K562 (cell line): ENCODE measurements around the gene TMEM19. TPM values are rescaled to one million over a fixed set of nuclear protein-coding genes. Genes with fewer than 3 reads are reported as not detected.

ENCODE experiments used
- ATF7 ChIP-seq: fragments of 450-650 bp; IDR thresholded peaks from 2 replicates; pipeline ENCODE4 v1.7.1; 2014; ENCODE audit warnings: mild to moderate bottlenecking, moderate library complexity
- CBX5 ChIP-seq: IDR thresholded peaks from 2 replicates; pipeline ENCODE4 v1.6.1; 2014; ENCODE audit warnings: low read depth, borderline replicate concordance
- FOXM1 ChIP-seq, 2 experiments: fragments of 450-650 bp in 1 of 2; sonication (generic) in 1 of 2; formaldehyde crosslinking in 1 of 2; IDR thresholded peaks; 2 replicates each; pipeline versions ENCODE4 v1.6.1 to v1.9.0; 2017 to 2022; ENCODE audit warnings: low read depth in 2 of 2, mild to moderate bottlenecking in 2 of 2, missing genetic modification reagents in 1 of 2, moderate library complexity in 1 of 2
- HNRNPLL ChIP-seq: fragments of 200-400 bp; formaldehyde crosslinking; IDR thresholded peaks from 2 replicates; pipeline ENCODE4 v1.6.1; 2017; ENCODE audit warnings: low read length, low read depth, mild to moderate bottlenecking; ENCODE audit not compliant: poor library complexity, severe bottlenecking
- MTA3 ChIP-seq: fragments of 450-650 bp; formaldehyde crosslinking; IDR thresholded peaks from 2 replicates; pipeline ENCODE4 v1.6.1; 2017; ENCODE audit warnings: mild to moderate bottlenecking, borderline replicate concordance
- NONO ChIP-seq, 2 experiments: fragments of 200-400 bp in 1 of 2; fragments of 450-650 bp in 1 of 2; formaldehyde crosslinking in 1 of 2; IDR thresholded peaks; 2 replicates each; pipeline ENCODE4 v1.6.1; 2017; ENCODE audit warnings: low read depth in 2 of 2, mild to moderate bottlenecking in 2 of 2, moderate library complexity in 2 of 2, low read length in 1 of 2
- SIN3A ChIP-seq, 2 experiments: fragments of 150-350 bp in 1 of 2; IDR thresholded peaks; 2 replicates each; pipeline ENCODE4 v1.6.1; 2011 to 2016; ENCODE audit warnings: borderline replicate concordance in 2 of 2, low read depth in 2 of 2, low read length in 2 of 2, mild to moderate bottlenecking in 2 of 2, moderate library complexity in 2 of 2; ENCODE audit not compliant: control insufficient read depth in 1 of 2
- SRF ChIP-seq, 2 experiments: fragments of 250-450, 450-650 bp in 1 of 2; sonication (Bioruptor Pico) in 1 of 2; sonication (generic) in 1 of 2; formaldehyde crosslinking; IDR thresholded peaks; 2 replicates each; pipeline versions ENCODE4 v1.5.0 to v1.5.1; 2020 to 2022; ENCODE audit warnings: mild to moderate bottlenecking in 1 of 2, missing genetic modification reagents in 1 of 2
- TBL1XR1 ChIP-seq, 2 experiments: IDR thresholded peaks; 2 replicates each; pipeline ENCODE4 v1.6.1; 2012; ENCODE audit warnings: improper control_type of control experiment in 2 of 2, low read length in 2 of 2, mild to moderate bottlenecking in 1 of 2
- TCF3 ChIP-seq: sonication (generic); formaldehyde crosslinking; IDR thresholded peaks from 2 replicates; pipeline ENCODE4 v1.4.0; 2020; ENCODE audit warnings: mild to moderate bottlenecking, missing genetic modification reagents
- ZNF280B ChIP-seq: fragments of 250-450 bp; sonication (Bioruptor Pico); IDR thresholded peaks from 2 replicates; pipeline ENCODE4 v1.5.1; 2021; ENCODE audit warnings: mild to moderate bottlenecking
- ZNF79 ChIP-seq: fragments of 250-450 bp; sonication (Bioruptor Pico); IDR thresholded peaks from 2 replicates; pipeline ENCODE4 v1.4.0; 2020; ENCODE audit warnings: low read depth, mild to moderate bottlenecking, moderate library complexity
- ZSCAN29 ChIP-seq: fragments of 450-650 bp; IDR thresholded peaks from 2 replicates; pipeline ENCODE4 v1.6.1; 2017
- polyA plus RNA-seq, 8 experiments: library from polyadenylated mRNA; depleted of rRNA in 4 of 8; stranded (reverse) in 5 of 8; unstranded in 3 of 8; fragments of >200 nt; fragmentation: Nextera tagmentation in 2 of 8; fragmentation: Illumina TruSeq in 1 of 8; extraction: Ambion mirVana in 2 of 8; extraction: Trizol in 1 of 8; gene quantifications; 2 replicates each; pipeline versions ENCODE4 v1.2.1 to v1.2.3, GENCODE V29; 2011 to 2014; ENCODE audit warnings: inconsistent platforms in 1 of 8, missing spikeins in 1 of 8
- total RNA-seq, 7 experiments: library from RNA; depleted of rRNA in 6 of 7; stranded (reverse); fragments of >200 nt in 6 of 7; fragmentation: Illumina TruSeq in 2 of 7; extraction: Trizol in 2 of 7; gene quantifications; 2 replicates each; pipeline versions ENCODE4 v1.2.1 to v1.2.3, GENCODE V29; 2011 to 2021; ENCODE audit warnings: low replicate concordance in 1 of 7
- TF ChIP-seq, protein P1 (sequence below): sonication (generic); formaldehyde crosslinking; IDR thresholded peaks from 2 replicates; pipeline ENCODE4 v1.8.1; 2023; ENCODE audit warnings: mild to moderate bottlenecking, missing genetic modification reagents, moderate library complexity
- TF ChIP-seq, protein P2 (sequence below): fragments of 450-650 bp; IDR thresholded peaks from 2 replicates; pipeline ENCODE4 v1.6.1; 2016; ENCODE audit warnings: borderline replicate concordance
- TF ChIP-seq, protein P3 (sequence below): conservative IDR thresholded peaks from 2 replicates; pipeline ENCODE4 v1.6.1; 2011; ENCODE audit warnings: low read depth, mild to moderate bottlenecking, low read length; ENCODE audit not compliant: control insufficient read depth
- TF ChIP-seq, protein P4 (sequence below): fragments of 450-650 bp; formaldehyde crosslinking; IDR thresholded peaks from 2 replicates; pipeline ENCODE4 v1.4.0; 2022; ENCODE audit warnings: mild to moderate bottlenecking, moderate library complexity

The TMEM19 gene
- total and polyA plus RNA-seq, 9 of the 15 experiments (the other 6 are each of a cell fraction or from before 2014, with no cell fraction given), result 8.2 to 24.2 (median 17.2) TPM

- peak in 1 of 2 experiments; percentile 62; a peak in 2 of 4 replicates for TF ChIP-seq SRF (CRISPR knock-in tag; IDR thresholded peaks at IDR 0.05)
- TF ChIP-seq TBL1XR1 (IDR thresholded peaks at IDR 0.05; ENCODE audit: low read length in 2 of 2), result peak in 1 of 2 experiments; percentile 32; a peak in 1 of 4 replicates
- TF ChIP-seq, protein P1, sequence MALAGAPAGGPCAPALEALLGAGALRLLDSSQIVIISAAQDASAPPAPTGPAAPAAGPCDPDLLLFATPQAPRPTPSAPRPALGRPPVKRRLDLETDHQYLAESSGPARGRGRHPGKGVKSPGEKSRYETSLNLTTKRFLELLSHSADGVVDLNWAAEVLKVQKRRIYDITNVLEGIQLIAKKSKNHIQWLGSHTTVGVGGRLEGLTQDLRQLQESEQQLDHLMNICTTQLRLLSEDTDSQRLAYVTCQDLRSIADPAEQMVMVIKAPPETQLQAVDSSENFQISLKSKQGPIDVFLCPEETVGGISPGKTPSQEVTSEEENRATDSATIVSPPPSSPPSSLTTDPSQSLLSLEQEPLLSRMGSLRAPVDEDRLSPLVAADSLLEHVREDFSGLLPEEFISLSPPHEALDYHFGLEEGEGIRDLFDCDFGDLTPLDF, result peak; percentile 79; the same call in 1 of the 2 replicates
- peak; percentile 85; the same call in 1 of the 2 replicates for TF ChIP-seq MTA3
- no peak for TF ChIP-seq ZNF280B (CRISPR knock-in tag)
- TF ChIP-seq ATF7, result peak; percentile 74; the same call in 1 of the 2 replicates
- TF ChIP-seq SIN3A (IDR thresholded peaks at IDR 0.05; ENCODE audit: borderline replicate concordance in 2 of 2, control insufficient read depth in 1 of 2, low read depth in 2 of 2, low read length in 2 of 2), result peak; percentile 13 to 26; a peak in 1 of 4 replicates
- peak; percentile 80 for TF ChIP-seq FOXM1 (IDR thresholded peaks at IDR 0.05; ENCODE audit: low read depth)
- no peak for TF ChIP-seq FOXM1 (CRISPR knock-in tag; IDR thresholded peaks at IDR 0.05; ENCODE audit: low read depth)
- no peak for TF ChIP-seq TCF3 (CRISPR knock-in tag)
- peak; percentile 87 for TF ChIP-seq HNRNPLL
- TF ChIP-seq, protein P2, sequence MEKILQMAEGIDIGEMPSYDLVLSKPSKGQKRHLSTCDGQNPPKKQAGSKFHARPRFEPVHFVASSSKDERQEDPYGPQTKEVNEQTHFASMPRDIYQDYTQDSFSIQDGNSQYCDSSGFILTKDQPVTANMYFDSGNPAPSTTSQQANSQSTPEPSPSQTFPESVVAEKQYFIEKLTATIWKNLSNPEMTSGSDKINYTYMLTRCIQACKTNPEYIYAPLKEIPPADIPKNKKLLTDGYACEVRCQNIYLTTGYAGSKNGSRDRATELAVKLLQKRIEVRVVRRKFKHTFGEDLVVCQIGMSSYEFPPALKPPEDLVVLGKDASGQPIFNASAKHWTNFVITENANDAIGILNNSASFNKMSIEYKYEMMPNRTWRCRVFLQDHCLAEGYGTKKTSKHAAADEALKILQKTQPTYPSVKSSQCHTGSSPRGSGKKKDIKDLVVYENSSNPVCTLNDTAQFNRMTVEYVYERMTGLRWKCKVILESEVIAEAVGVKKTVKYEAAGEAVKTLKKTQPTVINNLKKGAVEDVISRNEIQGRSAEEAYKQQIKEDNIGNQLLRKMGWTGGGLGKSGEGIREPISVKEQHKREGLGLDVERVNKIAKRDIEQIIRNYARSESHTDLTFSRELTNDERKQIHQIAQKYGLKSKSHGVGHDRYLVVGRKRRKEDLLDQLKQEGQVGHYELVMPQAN, result peak; percentile 8; the same call in 1 of the 2 replicates
- TF ChIP-seq, protein P3, sequence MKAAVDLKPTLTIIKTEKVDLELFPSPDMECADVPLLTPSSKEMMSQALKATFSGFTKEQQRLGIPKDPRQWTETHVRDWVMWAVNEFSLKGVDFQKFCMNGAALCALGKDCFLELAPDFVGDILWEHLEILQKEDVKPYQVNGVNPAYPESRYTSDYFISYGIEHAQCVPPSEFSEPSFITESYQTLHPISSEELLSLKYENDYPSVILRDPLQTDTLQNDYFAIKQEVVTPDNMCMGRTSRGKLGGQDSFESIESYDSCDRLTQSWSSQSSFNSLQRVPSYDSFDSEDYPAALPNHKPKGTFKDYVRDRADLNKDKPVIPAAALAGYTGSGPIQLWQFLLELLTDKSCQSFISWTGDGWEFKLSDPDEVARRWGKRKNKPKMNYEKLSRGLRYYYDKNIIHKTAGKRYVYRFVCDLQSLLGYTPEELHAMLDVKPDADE, result 0 out of 2 replicates have a peak, but pooled peaks have one; percentile 21
- no peak for TF ChIP-seq ZSCAN29
- TF ChIP-seq, protein P4, sequence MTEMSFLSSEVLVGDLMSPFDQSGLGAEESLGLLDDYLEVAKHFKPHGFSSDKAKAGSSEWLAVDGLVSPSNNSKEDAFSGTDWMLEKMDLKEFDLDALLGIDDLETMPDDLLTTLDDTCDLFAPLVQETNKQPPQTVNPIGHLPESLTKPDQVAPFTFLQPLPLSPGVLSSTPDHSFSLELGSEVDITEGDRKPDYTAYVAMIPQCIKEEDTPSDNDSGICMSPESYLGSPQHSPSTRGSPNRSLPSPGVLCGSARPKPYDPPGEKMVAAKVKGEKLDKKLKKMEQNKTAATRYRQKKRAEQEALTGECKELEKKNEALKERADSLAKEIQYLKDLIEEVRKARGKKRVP (CRISPR knock-in tag), result 0 out of 2 replicates have a peak, but pooled peaks have one; percentile 36
- peak in 1 of 2 experiments; percentile 23; a peak in 1 of 4 replicates for TF ChIP-seq NONO (IDR thresholded peaks at IDR 0.05; ENCODE audit: low read depth in 2 of 2, low read length in 1 of 2)
- no peak for TF ChIP-seq ZNF79 (CRISPR knock-in tag)
- no peak for TF ChIP-seq CBX5
These were observed at the start of gene TMEM19 (continued) for GRCh38 chr12:71685914-71686657.
